Fibroblast of pulmonary artery (primary cell): ENCODE measurements around the gene ABCD2.
A peak's percentile ranks its signal among the peaks of the same experiment; 100 is the strongest.

Experiments
- DNase-seq: peaks from one replicate; pipeline ENCODE4 v3.0.0-alpha.2; 2010; ENCODE audit warnings: low read depth
- H3K4me3 ChIP-seq: replicated peaks from 2 replicates; pipeline ENCODE4 v1.5.1; 2011; ENCODE audit warnings: low read depth, mild to moderate bottlenecking, control low read depth, low read length, moderate library complexity
- CTCF ChIP-seq: IDR thresholded peaks from 2 replicates; pipeline ENCODE4 v1.5.1; 2011; ENCODE audit warnings: mild to moderate bottlenecking, control low read depth, low read length, inconsistent platforms; ENCODE audit errors: missing control alignments

Gene ABCD2

DNA sequence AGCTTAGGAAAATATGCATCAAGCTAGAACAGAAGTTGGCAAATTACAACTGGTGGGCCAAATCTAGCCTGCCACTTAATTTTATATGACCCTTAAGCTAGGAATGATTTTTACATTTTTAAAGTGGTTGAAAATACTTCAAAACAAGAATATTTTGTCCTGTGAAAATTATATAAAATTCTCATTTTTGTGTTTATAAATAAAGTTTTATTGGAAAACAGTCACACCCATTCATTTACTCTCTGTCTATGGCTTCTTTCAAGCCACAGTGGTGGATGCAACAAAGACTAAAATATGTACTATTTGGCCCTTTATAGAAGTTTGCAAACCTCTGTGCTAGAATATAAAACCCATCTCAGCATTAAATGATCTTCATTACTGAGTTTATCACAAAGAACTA is 2.1 kb upstream of the ABCD2 start:
- H3K4me3 ChIP-seq = no peak overlapping the region
- TF ChIP-seq CTCF = no peak
- DNase-seq = no peak

GRCh38 chr12:39620659-39621658 is 1.4 kb upstream of the ABCD2 start:
- TF ChIP-seq CTCF = no peak
- DNase-seq = peak; percentile 14
- peak overlapping the region; percentile 64 for H3K4me3 ChIP-seq

DNA sequence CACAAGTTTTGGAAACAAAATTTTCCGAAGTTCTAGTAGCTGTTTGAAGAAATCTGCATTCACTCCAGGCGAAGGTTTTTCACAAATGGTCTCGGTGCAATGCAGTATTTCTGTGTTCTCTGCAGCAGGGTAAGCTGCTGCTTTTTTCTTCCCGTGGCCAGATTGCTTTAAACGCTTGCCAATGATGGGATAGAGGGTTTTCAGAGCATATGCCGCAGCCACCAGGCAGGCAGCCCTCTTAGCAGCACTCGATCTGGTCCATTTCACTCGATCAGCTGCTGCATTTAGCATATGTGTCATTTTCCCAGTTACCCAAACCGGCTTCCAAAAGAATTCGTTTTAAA is 315 bp downstream of the ABCD2 start:
- H3K4me3 ChIP-seq = peak overlapping the region; percentile 64
- DNase-seq = no peak
- TF ChIP-seq CTCF = no peak

- DNase-seq = no peak
- no peak for TF ChIP-seq CTCF
- no peak overlapping the region for H3K4me3 ChIP-seq
Observed at GRCh38 chr12:39618701-39619100, 902 bp downstream of the ABCD2 start.

DNA sequence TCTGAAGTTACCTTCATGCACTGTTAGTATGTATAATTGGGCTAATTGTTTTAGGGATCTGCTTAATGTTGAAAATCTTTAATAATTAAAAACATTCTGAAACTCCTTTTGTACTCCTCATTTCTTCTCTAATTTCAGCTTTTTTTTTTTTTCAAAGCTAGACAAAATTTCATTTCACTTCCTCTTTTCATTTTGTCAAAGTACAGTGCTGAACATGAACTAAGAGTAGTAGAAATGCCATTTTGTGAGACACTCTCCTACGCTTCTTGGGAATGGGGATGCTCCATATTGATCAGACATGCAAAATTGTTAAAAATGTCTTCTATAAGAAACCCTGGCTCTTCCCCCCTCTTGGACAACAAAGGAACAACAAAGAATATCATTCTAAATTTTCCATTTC is 1.7 kb downstream of the ABCD2 start:
- no peak overlapping the region for H3K4me3 ChIP-seq
- DNase-seq = no peak
- TF ChIP-seq CTCF = no peak

DNA sequence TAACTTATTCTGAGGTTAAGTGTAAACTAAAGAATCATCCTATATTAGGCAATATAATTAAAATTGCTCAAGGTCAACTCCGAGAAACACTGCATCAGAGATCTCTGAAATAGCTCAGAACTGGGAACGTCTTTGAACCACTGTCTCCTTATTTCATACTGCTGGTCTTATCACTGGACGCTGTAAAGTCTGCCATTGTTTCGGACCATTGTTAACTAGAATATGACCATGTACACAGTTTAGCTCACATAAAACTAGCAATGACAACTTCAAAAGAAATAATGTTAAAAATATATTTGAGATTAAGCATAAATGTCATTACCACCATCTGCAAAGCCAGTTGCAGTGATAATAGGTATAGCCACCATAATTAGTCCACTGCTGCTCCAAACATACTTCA is 2.9 kb downstream of the ABCD2 start:
- DNase-seq = no peak
- H3K4me3 ChIP-seq = no peak overlapping the region
- TF ChIP-seq CTCF = no peak

- no peak for TF ChIP-seq CTCF
- DNase-seq = no peak
- no peak overlapping the region for H3K4me3 ChIP-seq
Observed at GRCh38 chr12:39616251-39616650, 3.4 kb downstream of the ABCD2 start.
